Panc1 (cell line): ENCODE measurements around the gene GNAQ. TPM values are rescaled to one million over a fixed set of nuclear protein-coding genes. Genes with fewer than 3 reads are reported as not detected.

Experiments used
- ATAC-seq: fragments of 200-7000 bp; cut with Tn5 transposase; 2 replicates; pipeline ENCODE4 v1.9.1; 2020; ENCODE audit warnings: mild to moderate bottlenecking, moderate library complexity
- BruUV-seq: library from RNA; stranded (reverse); fragments of 400-500 nt; replicated peaks from 2 replicates; lab custom pipeline; 2021; lab: Mats Ljungman, UMichigan
- CTCF ChIA-PET: fragments of 300-600 bp; sonication (Branson Sonifier 250); formaldehyde crosslinking; loops from one replicate; lab custom pipeline; 2022; ENCODE audit warnings: antibody characterized with exemption; lab: Charles Lee
- POLR2A ChIA-PET: fragments of 300-600 bp; sonication (Branson Sonifier 250); formaldehyde crosslinking; loops from one replicate; lab custom pipeline; 2022; ENCODE audit warnings: antibody characterized with exemption; lab: Charles Lee
- DNase-seq: peaks from one replicate; pipeline ENCODE4 v3.0.0-alpha.2; 2010; ENCODE audit warnings: low read depth, low spot score
- H3K27ac ChIP-seq: 2 replicates; pipeline ENCODE4 v1.5.1; 2011; ENCODE audit warnings: mild to moderate bottlenecking, low read length, inconsistent platforms
- H3K27me3 ChIP-seq: fragments of 200-500 bp; sonication (Bioruptor generic); 2 replicates; pipeline ENCODE4 v1.6.0; 2014; ENCODE audit warnings: low read length, inconsistent platforms; ENCODE audit not compliant: control insufficient read depth, insufficient read depth
- H3K36me3 ChIP-seq: fragments of 200-500 bp; sonication (Bioruptor generic); 2 replicates; pipeline ENCODE4 v1.5.1; 2014; ENCODE audit warnings: inconsistent platforms, mild to moderate bottlenecking, low read length, moderate library complexity; ENCODE audit not compliant: control insufficient read depth, insufficient read depth
- H3K4me1 ChIP-seq: 2 replicates; pipeline ENCODE4 v1.5.1; 2011; ENCODE audit warnings: inconsistent platforms, mild to moderate bottlenecking, low read length, moderate library complexity; ENCODE audit not compliant: control insufficient read depth, insufficient read depth
- H3K4me3 ChIP-seq, 2 experiments: 2 replicates each; pipeline ENCODE4 v1.5.1; 2011 to 2012; ENCODE audit warnings: low read depth in 2 of 2, low read length in 2 of 2, mild to moderate bottlenecking in 2 of 2, inconsistent platforms in 1 of 2, moderate library complexity in 1 of 2
- H3K9me3 ChIP-seq: fragments of 200-500 bp; sonication (Bioruptor generic); 2 replicates; pipeline ENCODE4 v1.5.1; 2014; ENCODE audit warnings: low read depth, mild to moderate bottlenecking, inconsistent platforms, low read length, moderate library complexity; ENCODE audit not compliant: control insufficient read depth, insufficient read depth
- POLR2AphosphoS5 ChIP-seq: IDR thresholded peaks from 2 replicates; pipeline ENCODE4 v1.6.1; 2012; ENCODE audit warnings: mild to moderate bottlenecking, low read depth, low read length, moderate library complexity
- REST ChIP-seq, 2 experiments: IDR thresholded peaks; 2 replicates each; pipeline ENCODE4 v1.6.1; 2011 to 2012; ENCODE audit warnings: low read depth in 2 of 2, control low read depth in 1 of 2, low read length in 1 of 2, mild to moderate bottlenecking in 1 of 2, moderate library complexity in 1 of 2; ENCODE audit not compliant: insufficient read depth in 1 of 2
- SIN3A ChIP-seq: IDR thresholded peaks from 2 replicates; pipeline ENCODE4 v1.6.1; 2012; ENCODE audit warnings: low read depth, mild to moderate bottlenecking, low read length, moderate library complexity, borderline replicate concordance; ENCODE audit not compliant: insufficient read depth
- TCF7L2 ChIP-seq: IDR thresholded peaks from 2 replicates; pipeline ENCODE4 v1.6.1; 2011; ENCODE audit warnings: mild to moderate bottlenecking, low read depth, low read length, inconsistent platforms
- in situ Hi-C: cut with HindIII; loops from 2 replicates; pipeline ENCODE4 v1.10.0; 2016; ENCODE audit warnings: low sequenced_read_pairs, low pct_unique_long_range_greater_than_20kb
- intact Hi-C: fragments of 100-400 bp; cut with micrococcal nuclease; formaldehyde crosslinking; loops from one replicate; pipeline ENCODE4 v1.10.0; 2022; ENCODE audit not compliant: unreplicated experiment
- total RNA-seq: library from RNA; stranded (reverse); gene quantifications from one replicate; pipeline ENCODE4 v1.2.1, GENCODE V29; 2021; ENCODE audit not compliant: unreplicated experiment
- TF ChIP-seq, protein P1 (sequence below): fragments of 450-650 bp; IDR thresholded peaks from 2 replicates; pipeline ENCODE4 v1.5.1; 2017; ENCODE audit warnings: mild to moderate bottlenecking

The GNAQ gene
- total RNA-seq, 1 experiment from 2014 or later: 34.5 TPM

DNA sequence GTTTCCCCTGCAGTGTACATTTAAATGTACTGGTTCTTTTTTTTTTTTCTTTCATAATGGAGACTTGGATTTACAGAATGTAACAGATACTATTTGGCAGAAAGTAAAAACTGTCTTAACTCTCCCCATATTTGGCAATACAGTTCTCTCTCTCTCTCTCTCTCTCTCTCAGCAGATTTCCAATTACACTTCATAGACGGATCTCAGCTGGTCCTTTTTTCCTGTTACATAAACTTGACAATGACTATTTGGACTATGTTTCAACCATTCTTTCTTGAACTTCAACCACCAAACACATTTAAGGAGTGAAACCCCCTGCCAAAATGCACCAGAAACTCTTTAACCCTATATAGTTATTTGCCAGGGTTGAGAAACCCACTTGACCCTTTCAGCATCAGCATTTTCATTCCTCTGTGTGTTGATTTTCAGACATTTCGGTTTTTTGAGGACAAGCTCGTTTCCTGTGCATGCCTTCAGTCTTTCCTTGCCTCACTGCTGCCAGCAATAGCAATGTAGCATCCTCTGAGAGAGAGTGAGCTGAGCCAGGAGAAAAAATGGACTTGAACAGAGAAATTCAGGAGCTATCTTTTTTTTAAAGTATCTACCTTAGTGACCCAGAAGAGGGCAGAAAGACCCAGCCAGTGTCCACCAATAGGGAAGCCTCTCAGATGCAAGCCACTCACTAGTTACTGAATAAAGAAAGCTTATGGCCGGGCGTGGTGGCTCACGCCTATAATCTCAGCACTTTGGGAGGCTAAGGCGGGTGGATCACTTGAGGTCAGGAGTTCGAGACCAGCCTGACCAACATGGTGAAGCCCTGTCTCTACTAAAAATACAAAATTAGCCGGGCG lies 357.4 kb downstream of the GNAQ start:
- no TSS peak for BruUV-seq
- no peak for TF ChIP-seq REST (IDR thresholded peaks at IDR 0.05; ENCODE audit: insufficient read depth in 1 of 2, low read depth in 2 of 2, low read length in 1 of 2)
- ChIA-PET CTCF (no interaction called here), POLR2A (no interaction called here)
- H3K36me3 ChIP-seq: no peaks in the 10 kb centered on the region
- H3K27me3 ChIP-seq: no peaks in the 10 kb centered on the region
- no peaks in the 10 kb centered on the region for H3K4me1 ChIP-seq
- intact Hi-C loops (no loop called here), in situ Hi-C loops (no loop called here)
- no peak overlapping the region for H3K4me3 ChIP-seq
- ATAC-seq (no peak), DNase-seq (no peak)
- no peak overlapping the region for H3K27ac ChIP-seq
- H3K9me3 ChIP-seq: no peaks in the 10 kb centered on the region

GRCh38 chr9:77672183-77672582 lies 359.4 kb downstream of the GNAQ start:
- TF ChIP-seq POLR2AphosphoS5 (no peak), REST (IDR thresholded peaks at IDR 0.05; ENCODE audit: insufficient read depth in 1 of 2, low read depth in 2 of 2, low read length in 1 of 2) (no peak), TCF7L2 (no peak), SIN3A (no peak)
- TF ChIP-seq, protein P1, sequence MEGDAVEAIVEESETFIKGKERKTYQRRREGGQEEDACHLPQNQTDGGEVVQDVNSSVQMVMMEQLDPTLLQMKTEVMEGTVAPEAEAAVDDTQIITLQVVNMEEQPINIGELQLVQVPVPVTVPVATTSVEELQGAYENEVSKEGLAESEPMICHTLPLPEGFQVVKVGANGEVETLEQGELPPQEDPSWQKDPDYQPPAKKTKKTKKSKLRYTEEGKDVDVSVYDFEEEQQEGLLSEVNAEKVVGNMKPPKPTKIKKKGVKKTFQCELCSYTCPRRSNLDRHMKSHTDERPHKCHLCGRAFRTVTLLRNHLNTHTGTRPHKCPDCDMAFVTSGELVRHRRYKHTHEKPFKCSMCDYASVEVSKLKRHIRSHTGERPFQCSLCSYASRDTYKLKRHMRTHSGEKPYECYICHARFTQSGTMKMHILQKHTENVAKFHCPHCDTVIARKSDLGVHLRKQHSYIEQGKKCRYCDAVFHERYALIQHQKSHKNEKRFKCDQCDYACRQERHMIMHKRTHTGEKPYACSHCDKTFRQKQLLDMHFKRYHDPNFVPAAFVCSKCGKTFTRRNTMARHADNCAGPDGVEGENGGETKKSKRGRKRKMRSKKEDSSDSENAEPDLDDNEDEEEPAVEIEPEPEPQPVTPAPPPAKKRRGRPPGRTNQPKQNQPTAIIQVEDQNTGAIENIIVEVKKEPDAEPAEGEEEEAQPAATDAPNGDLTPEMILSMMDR: no peak
- intact Hi-C loops (no loop called here), in situ Hi-C loops (no loop called here)
- no peak for DNase-seq
- no peaks in the 10 kb centered on the region for H3K27me3 ChIP-seq
- no peak overlapping the region for H3K27ac ChIP-seq
- ATAC-seq: no peak
- no peak overlapping the region for H3K4me3 ChIP-seq
- no TSS peak for BruUV-seq
- H3K36me3 ChIP-seq: no peaks in the 10 kb centered on the region
- ChIA-PET POLR2A (no interaction called here), CTCF (no interaction called here)
- H3K9me3 ChIP-seq: no peaks in the 10 kb centered on the region
- no peaks in the 10 kb centered on the region for H3K4me1 ChIP-seq
